Tibial nerve (tissue), 4 donors: ENCODE results near the gene IST1. TPM values are rescaled to one million over a fixed set of nuclear protein-coding genes. Genes with fewer than 3 reads are reported as not detected.

ENCODE experiments used
- DNase-seq, 2 donors: peaks; one replicate each; pipeline ENCODE4 v3.0.0-alpha.2; 2019; ENCODE audit warnings: low spot score in 2 of 2
- H3K27ac ChIP-seq, 4 donors: fragments of 200-600 bp; sonication (generic) in 3 of 4; one replicate each; pipeline ENCODE4 v1.5.1; 2017 to 2019; ENCODE audit warnings: mild to moderate bottlenecking in 1 of 4
- H3K27me3 ChIP-seq, 2 donors: fragments of 200-600 bp; sonication (generic) in 1 of 2; one replicate each; pipeline versions ENCODE4 v1.5.1 to v1.6.0; 2017 to 2019
- H3K36me3 ChIP-seq, 3 donors: fragments of 200-600 bp; sonication (generic); one replicate each; pipeline ENCODE4 v1.5.1; 2018 to 2019
- H3K4me1 ChIP-seq, 4 donors: fragments of 200-600 bp; sonication (generic) in 3 of 4; one replicate each; pipeline ENCODE4 v1.5.1; 2017 to 2019
- H3K4me3 ChIP-seq, 4 donors: fragments of 200-600 bp; sonication (generic) in 3 of 4; one replicate each; pipeline ENCODE4 v1.5.1; 2017 to 2019; ENCODE audit warnings: mild to moderate bottlenecking in 1 of 4, moderate library complexity in 1 of 4
- H3K9me3 ChIP-seq, 4 donors: fragments of 200-600 bp; sonication (generic) in 3 of 4; one replicate each; pipeline ENCODE4 v1.5.1; 2017 to 2019
- EP300 ChIP-seq, 2 donors: sonication (generic); formaldehyde crosslinking; IDR thresholded peaks; one replicate each; pipeline ENCODE4 v1.6.1; 2017; ENCODE audit warnings: antibody characterized with exemption in 2 of 2, mild to moderate bottlenecking in 1 of 2
- POLR2A ChIP-seq, 2 donors: fragments of 450-650 bp; IDR thresholded peaks; one replicate each; pipeline ENCODE4 v1.6.1; 2017; ENCODE audit warnings: antibody characterized with exemption in 2 of 2, mild to moderate bottlenecking in 2 of 2, moderate library complexity in 2 of 2
- WGBS, 2 donors: methylation state at CpG; one replicate each; pipeline ENCODE4 v1.1.5; 2018; 5-methylcytosine and 5-hydroxymethylcytosine counted together
- total RNA-seq, 4 donors: library from RNA; depleted of rRNA; stranded (reverse); fragments of >200 nt; gene quantifications; one replicate each; pipeline ENCODE4 v1.1.0, GENCODE V29; 2016
- TF ChIP-seq, protein P1 (sequence below), 5 experiments: fragments of 200-600 bp in 3 of 5; fragments of 450-650 bp in 2 of 5; sonication (generic) in 3 of 5; IDR thresholded peaks; one replicate each; pipeline ENCODE4 v1.5.1; 2016 to 2019; ENCODE audit warnings: antibody characterized with exemption in 5 of 5, mild to moderate bottlenecking in 3 of 5, moderate library complexity in 2 of 5

Gene IST1
- 100 to 1,000 TPM; 169 to 244 (median 204) TPM for total RNA-seq

DNA sequence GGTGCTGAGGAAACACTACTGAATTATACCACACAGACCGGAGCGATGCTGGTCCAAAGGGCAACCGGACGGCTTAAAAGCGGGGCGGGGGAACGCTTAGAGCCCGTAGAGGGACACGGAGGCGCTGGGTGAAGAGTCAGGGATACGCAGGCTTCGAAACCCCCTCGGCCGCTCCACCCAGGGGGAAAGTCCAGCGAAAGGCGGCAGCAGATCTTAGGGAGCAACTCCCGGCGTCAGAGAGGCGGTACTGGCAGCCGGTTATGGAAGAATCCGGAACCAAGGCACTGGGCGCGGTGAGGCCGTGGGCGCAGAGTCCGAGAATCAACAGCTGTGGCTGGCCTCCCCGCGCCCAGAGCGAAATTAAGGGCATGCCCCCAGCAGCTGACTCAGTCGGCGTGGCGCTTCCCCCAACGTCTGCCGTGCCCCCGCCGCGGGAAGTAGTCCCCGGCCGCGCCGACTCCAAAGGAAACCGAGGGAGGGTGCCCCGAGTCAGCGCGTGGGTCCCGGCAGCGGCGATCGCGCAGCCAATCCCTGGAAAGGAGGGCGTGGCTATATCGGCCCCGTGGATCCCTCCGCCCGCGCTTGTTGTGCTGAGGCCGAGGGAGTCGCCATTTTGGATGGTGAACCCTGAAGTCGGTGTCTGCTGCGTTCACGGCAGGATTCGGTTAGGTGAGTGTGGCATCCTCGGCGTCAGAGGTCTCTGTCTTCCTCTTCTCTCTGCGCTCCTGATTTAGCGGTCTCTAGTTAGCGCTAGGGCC lies at the start of gene IST1:
TSS of gene IST1 (plus strand) at position 611 of the 758 bp plus-strand sequence. CDS start 20,110 bp downstream, outside the sequence.
- H3K4me1 ChIP-seq = peaks cover 0 to 42% (median 20%) of the 10 kb centered on the region in 4 donors
- peak within 1 kb of the TSS; percentile 95 to 100 (median 99) for H3K27ac ChIP-seq
- H3K36me3 ChIP-seq = no peaks in the 10 kb centered on the region
- H3K27me3 ChIP-seq = no peaks in the 10 kb centered on the region
- H3K4me3 ChIP-seq = peak within 1 kb of the TSS; percentile 77 to 94 (median 92)
- H3K9me3 ChIP-seq = no peaks in the 10 kb centered on the region
- 0 to 1% methylated on average over 45 to 60 of the region's 67 CpGs for WGBS, 2 donors
- TF ChIP-seq POLR2A (IDR thresholded peaks at IDR 0.05) = peak; percentile 82 to 94
- peak; percentile 83 to 98 for TF ChIP-seq EP300 (IDR thresholded peaks at IDR 0.05)
- TF ChIP-seq, protein P1, sequence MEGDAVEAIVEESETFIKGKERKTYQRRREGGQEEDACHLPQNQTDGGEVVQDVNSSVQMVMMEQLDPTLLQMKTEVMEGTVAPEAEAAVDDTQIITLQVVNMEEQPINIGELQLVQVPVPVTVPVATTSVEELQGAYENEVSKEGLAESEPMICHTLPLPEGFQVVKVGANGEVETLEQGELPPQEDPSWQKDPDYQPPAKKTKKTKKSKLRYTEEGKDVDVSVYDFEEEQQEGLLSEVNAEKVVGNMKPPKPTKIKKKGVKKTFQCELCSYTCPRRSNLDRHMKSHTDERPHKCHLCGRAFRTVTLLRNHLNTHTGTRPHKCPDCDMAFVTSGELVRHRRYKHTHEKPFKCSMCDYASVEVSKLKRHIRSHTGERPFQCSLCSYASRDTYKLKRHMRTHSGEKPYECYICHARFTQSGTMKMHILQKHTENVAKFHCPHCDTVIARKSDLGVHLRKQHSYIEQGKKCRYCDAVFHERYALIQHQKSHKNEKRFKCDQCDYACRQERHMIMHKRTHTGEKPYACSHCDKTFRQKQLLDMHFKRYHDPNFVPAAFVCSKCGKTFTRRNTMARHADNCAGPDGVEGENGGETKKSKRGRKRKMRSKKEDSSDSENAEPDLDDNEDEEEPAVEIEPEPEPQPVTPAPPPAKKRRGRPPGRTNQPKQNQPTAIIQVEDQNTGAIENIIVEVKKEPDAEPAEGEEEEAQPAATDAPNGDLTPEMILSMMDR (IDR thresholded peaks at IDR 0.05) = peak in 2 of 5 experiments; percentile 27 to 30
- peak; percentile 96 for DNase-seq

GRCh38 chr16:71845639-71846430 lies 49.5 kb upstream of the IST1 start, which contains the start of gene ATXN1L:
ATXN1L (plus strand) TSS chr16:71845976; CDS start chr16:71849741, 3,765 bp downstream.
- H3K27ac ChIP-seq = peak within 1 kb of the TSS; percentile 84 to 93 (median 90)
- peak within 1 kb of the TSS; percentile 66 to 100 (median 88) for H3K4me3 ChIP-seq

GRCh38 chr16:71846431-71846830 lies 48.9 kb upstream of the IST1 start:
- H3K4me1 ChIP-seq = peaks cover 0 to 24% (median 7%) of the 10 kb centered on the region in 4 donors
- peaks cover 0 to 33% (median 9%) of the 10 kb centered on the region in 3 donors for H3K36me3 ChIP-seq
- H3K4me3 ChIP-seq = peak overlapping the region; percentile 66 to 100 (median 88)
- H3K9me3 ChIP-seq = no peaks in the 10 kb centered on the region
- no peak for DNase-seq
- H3K27me3 ChIP-seq = no peaks in the 10 kb centered on the region
- H3K27ac ChIP-seq = peak overlapping the region; percentile 84 to 93 (median 90)
- TF ChIP-seq, protein P1 (IDR thresholded peaks at IDR 0.05) = no peak
- TF ChIP-seq POLR2A (IDR thresholded peaks at IDR 0.05) (no peak), EP300 (IDR thresholded peaks at IDR 0.05) (no peak)
- WGBS, 2 donors = 0% methylated on average over 20 of the region's 20 CpGs

More at GRCh38 chr16:71845639-71846430, 49.5 kb upstream of the IST1 start, which contains the start of gene ATXN1L:
- WGBS, 2 donors = 0 to 2% methylated on average over 26 to 30 of the region's 62 CpGs
- peak; percentile 82 to 86 for DNase-seq
- H3K36me3 ChIP-seq = peaks cover 0 to 27% (median 6%) of the 10 kb centered on the region in 3 donors
- H3K9me3 ChIP-seq = no peaks in the 10 kb centered on the region
- peaks cover 0 to 24% (median 7%) of the 10 kb centered on the region in 4 donors for H3K4me1 ChIP-seq
- H3K27me3 ChIP-seq = no peaks in the 10 kb centered on the region
- TF ChIP-seq POLR2A (IDR thresholded peaks at IDR 0.05) (peak; percentile 56 to 87), EP300 (IDR thresholded peaks at IDR 0.05) (peak; percentile 90 to 96)
- TF ChIP-seq, protein P1 (IDR thresholded peaks at IDR 0.05) = peak in 3 of 5 experiments; percentile 7 to 50 (median 29)

DNA sequence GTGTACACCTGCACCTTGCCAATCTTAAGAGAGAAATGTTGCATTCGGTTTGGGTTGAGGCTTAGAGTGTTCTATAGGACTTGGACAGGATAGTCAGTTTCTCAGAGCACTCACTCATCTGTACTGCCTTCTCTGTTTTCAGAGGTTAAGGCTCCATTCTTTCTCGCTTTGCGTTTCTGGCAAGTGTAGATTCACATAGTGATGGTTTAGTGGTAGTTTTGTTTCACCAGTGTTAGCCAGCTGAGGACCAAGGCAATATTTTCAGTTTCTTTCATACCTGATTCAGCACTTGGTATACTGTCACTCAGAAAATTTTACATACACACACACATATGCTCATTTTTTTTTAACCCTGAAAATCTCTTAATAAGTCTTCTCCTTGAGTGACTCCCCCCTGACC lies 48.2 kb upstream of the IST1 start:
- H3K27ac ChIP-seq = peak overlapping the region in 1 of 4 donors; percentile 93
- no peak for DNase-seq
- peaks cover 0 to 40% (median 9%) of the 10 kb centered on the region in 3 donors for H3K36me3 ChIP-seq
- H3K4me3 ChIP-seq = peak overlapping the region in 3 of 4 donors; percentile 77 to 100 (median 99)
- WGBS, 2 donors = 61 to 69% methylated on average over 3 of the region's 3 CpGs
- H3K9me3 ChIP-seq = no peaks in the 10 kb centered on the region
- no peaks in the 10 kb centered on the region for H3K27me3 ChIP-seq
- peaks cover 0 to 25% (median 7%) of the 10 kb centered on the region in 4 donors for H3K4me1 ChIP-seq
- TF ChIP-seq, protein P1 (IDR thresholded peaks at IDR 0.05) = no peak
- no peak for TF ChIP-seq POLR2A (IDR thresholded peaks at IDR 0.05)
- no peak for TF ChIP-seq EP300 (IDR thresholded peaks at IDR 0.05)
